RWPE1 (cell line): ENCODE results near the gene TADA3.

ENCODE experiments used
- CTCF ChIA-PET: fragments of 350-600 bp; sonication (Branson Sonifier 250); formaldehyde crosslinking; extraction: SDS; loops from one replicate; lab custom pipeline; 2021; lab: Yijun Ruan, JAX
- POLR2A ChIA-PET: fragments of 400-600 bp; formaldehyde crosslinking; extraction: SDS; loops from one replicate; lab custom pipeline; 2020; ENCODE audit warnings: antibody characterized with exemption; ENCODE audit not compliant: low non-redundant PET; lab: Yijun Ruan, JAX
- DNase-seq: peaks from one replicate; pipeline ENCODE4 v3.0.0; 2012; ENCODE audit warnings: low spot score
- H3K27ac ChIP-seq: fragments of 450-650 bp; 2 replicates; pipeline ENCODE4 v1.5.1; 2017
- TF ChIP-seq, protein P1 (sequence below): fragments of 450-650 bp; conservative IDR thresholded peaks from 2 replicates; pipeline ENCODE4 v1.5.1; 2017; ENCODE audit warnings: low read depth, mild to moderate bottlenecking

The TADA3 gene

DNA sequence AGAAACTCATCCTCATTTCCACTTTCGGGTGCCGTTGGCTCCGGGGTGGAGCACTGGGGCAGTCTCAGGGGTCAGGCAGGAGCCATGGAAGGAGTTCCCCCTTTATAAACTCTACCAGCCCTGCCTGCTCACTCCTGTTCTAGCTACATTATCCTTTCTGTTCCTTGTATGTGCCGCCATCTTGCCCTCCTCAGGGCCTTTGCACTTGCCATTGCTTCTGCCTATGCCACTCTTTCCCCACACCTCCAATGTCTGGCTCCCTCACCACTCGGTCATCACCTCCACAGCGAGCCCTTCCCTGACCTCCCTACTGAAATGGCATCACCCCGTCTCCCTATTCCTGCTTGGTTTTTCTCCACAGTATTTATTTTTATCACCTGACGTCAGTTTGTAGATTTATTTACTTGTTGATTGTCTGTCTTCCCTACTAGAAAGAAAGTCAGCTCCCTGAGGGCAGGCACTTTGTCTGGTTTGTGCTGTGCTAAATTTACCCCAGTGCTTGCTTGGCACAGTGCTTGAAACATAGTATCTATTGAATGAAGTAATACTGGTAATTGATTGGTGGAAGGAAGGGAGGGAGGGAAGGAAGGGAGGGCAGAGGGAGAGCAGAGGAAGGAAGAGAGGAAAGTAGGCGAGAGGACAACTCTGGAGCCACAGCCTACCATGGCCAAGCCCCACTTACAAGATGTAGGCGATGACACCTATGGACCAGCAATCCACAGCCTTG is 31.3 kb downstream of the TADA3 start:
- CTCF ChIA-PET, result no interaction called here
- TF ChIP-seq, protein P1, sequence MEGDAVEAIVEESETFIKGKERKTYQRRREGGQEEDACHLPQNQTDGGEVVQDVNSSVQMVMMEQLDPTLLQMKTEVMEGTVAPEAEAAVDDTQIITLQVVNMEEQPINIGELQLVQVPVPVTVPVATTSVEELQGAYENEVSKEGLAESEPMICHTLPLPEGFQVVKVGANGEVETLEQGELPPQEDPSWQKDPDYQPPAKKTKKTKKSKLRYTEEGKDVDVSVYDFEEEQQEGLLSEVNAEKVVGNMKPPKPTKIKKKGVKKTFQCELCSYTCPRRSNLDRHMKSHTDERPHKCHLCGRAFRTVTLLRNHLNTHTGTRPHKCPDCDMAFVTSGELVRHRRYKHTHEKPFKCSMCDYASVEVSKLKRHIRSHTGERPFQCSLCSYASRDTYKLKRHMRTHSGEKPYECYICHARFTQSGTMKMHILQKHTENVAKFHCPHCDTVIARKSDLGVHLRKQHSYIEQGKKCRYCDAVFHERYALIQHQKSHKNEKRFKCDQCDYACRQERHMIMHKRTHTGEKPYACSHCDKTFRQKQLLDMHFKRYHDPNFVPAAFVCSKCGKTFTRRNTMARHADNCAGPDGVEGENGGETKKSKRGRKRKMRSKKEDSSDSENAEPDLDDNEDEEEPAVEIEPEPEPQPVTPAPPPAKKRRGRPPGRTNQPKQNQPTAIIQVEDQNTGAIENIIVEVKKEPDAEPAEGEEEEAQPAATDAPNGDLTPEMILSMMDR, result no peak
- H3K27ac ChIP-seq, result peak overlapping the region; percentile 24; the same call in 1 of the 2 replicates
- POLR2A ChIA-PET, result interaction anchor here (0.6 kb wide), 1 partner anchor 34 kb away, joined by 4 read pairs; no protein-coding TSS in a partner anchor
- no peak for DNase-seq

DNA sequence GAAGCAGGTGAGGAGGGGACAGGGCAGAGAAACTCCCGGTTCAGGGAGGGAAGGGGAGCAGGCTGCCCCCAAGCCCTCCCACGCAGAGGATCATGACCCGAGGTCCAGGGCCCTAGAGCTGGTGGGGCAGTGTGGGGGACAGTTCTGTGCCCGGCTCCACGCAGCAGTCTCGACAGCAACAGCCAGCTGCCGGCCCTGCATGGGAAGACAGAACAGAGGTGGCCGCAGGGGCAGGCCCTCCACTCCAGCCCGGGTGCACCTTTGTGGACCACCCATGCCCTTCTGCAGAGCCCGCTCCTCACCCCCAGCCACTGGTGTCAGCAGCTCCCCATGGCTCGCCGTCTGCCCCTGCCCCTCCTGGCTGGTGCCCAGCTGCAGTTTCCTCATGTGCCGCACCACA is 34.8 kb downstream of the TADA3 start:
- CTCF ChIA-PET, result no interaction called here
- TF ChIP-seq, protein P1, result no peak
- H3K27ac ChIP-seq, result no peak overlapping the region
- no peak for DNase-seq
- POLR2A ChIA-PET, result no interaction called here

DNA sequence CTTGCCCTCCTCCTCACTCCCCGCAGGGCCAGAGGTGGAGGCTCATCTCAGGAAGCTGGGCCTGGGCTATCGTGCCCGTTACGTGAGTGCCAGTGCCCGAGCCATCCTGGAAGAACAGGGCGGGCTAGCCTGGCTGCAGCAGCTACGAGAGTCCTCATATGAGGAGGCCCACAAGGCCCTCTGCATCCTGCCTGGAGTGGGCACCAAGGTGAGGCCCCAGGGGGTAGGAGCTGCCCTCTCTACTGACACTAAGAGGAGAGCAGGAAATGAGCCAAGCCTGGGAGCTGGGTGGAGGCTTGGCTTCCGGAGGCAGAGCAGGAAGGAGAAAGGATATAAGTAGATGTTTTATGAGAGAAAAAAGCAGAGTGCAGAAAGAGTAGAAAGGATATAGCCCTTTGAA is 37.6 kb downstream of the TADA3 start:
- ChIA-PET POLR2A (interaction anchor here (0.6 kb wide), 1 partner anchor 167 kb away, joined by 4 read pairs; no protein-coding TSS in a partner anchor), CTCF (no interaction called here)
- peak overlapping the region; percentile 83 for H3K27ac ChIP-seq
- DNase-seq, result no peak
- TF ChIP-seq, protein P1, result no peak

DNA sequence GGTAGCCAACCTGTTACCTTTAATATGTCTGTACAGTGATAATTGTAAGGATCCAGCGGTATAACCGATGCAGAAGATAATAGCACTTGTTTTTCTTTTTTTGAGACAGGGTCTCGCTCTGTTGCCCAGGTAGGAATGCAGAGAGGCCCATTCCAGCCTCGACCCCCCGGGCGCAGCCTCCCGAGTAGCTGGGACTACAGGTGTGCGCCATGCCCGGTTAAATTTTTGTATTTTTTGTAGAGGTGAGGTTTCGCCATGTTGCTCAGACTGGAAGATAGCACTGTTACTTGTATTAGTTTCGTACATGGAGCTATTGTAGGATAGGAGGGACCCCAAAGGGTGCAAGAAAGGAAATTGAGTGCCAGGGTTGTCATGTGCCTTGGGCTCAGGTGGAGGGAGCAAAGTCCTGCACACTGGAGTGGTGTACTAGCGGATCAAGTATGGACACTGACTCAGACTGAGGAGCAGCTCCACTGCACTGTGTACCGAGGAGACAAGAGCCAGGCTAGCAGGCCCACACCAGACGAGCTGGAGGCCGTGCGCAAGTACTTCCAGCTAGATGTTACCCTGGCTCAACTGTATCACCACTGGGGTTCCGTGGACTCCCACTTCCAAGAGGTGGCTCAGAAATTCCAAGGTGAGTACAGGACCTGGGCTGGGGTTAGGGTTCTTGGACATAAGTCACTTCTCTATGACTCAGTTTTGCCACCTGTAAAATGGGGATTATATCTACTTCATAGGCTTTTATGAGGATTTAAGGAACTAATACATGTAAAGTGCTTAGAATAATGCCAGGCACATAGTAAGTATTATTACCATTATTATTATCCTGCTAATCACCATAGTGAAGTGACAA is 41.5 kb downstream of the TADA3 start:
- POLR2A ChIA-PET, result no interaction called here
- TF ChIP-seq, protein P1, result no peak
- CTCF ChIA-PET, result interaction anchor here (0.6 kb wide), 1 partner anchor 128 kb away, joined by 5 read pairs; no protein-coding TSS in a partner anchor
- H3K27ac ChIP-seq, result peak overlapping the region; percentile 95
- no peak for DNase-seq

DNA sequence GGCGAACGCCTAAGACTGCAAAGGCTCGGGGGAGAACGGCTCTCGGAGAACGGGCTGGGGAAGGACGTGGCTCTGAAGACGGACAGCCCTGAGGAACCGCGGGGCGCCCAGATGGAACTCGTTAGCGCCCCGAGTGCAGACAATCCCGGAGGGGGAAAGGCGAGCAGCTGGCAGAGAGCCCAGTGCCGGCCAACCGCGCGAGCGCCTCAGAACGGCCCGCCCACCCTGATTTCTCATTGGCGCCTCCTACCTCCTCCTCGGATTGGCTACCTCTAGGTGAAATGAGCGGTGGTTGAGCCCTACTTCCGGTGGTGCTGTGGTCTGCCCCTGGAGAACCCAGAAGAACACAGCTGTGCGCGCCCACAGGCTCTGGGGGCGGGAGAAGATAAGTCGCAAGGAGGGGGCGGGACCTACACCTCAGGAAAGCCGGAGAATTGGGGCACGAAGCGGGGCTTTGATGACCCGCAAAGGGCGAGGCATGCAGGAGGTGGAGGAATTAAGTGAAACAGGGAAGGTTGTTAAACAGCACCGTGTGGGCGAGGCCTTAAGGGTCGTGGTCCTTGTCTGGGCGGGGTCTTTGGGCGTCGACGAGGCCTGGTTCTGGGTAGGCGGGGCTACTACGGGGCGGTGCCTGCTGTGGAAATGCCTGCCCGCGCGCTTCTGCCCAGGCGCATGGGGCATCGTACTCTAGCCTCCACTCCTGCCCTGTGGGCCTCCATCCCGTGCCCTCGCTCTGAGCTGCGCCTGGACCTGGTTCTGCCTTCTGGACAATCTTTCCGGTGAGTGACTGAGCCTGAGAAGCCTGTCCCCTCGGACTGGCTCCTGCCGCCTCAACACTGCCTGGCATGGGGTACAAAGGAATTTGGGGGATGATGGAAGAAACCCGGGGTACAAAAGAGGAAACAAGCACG is 42.4 kb downstream of the TADA3 start, which contains the start of gene OGG1:
Gene OGG1 (plus strand): TSS at position 308 of the 911 bp plus-strand sequence. CDS start 335 bp downstream, at position 643.
- ChIA-PET POLR2A (no interaction called here), CTCF (interaction anchor here (0.6 kb wide), 1 partner anchor 127 kb away, joined by 5 read pairs; no protein-coding TSS in a partner anchor)
- TF ChIP-seq, protein P1, result no peak
- peak; percentile 95 for DNase-seq
- peak within 1 kb of the TSS; percentile 95 for H3K27ac ChIP-seq
